Left ventricle myocardium inferior (tissue), 1 donor: ENCODE results near the gene IL9R. TPM values are rescaled to one million over a fixed set of nuclear protein-coding genes. Genes with fewer than 3 reads are reported as not detected.
"Not testable (repeated sequence)": the region's sequence is repeated elsewhere in the genome, so short reads cannot be mapped to it uniquely, and the experiment has no call there.

ENCODE experiments used
- DNase-seq: peaks from one replicate; pipeline ENCODE4 v3.0.0-alpha.2; 2020
- H3K27ac ChIP-seq: fragments of 200-600 bp; replicated peaks from 2 replicates; pipeline ENCODE4 v1.8.0; 2021
- H3K27me3 ChIP-seq: fragments of 200-600 bp; 2 replicates; pipeline ENCODE4 v1.8.0; 2021; ENCODE audit warnings: low read depth
- H3K36me3 ChIP-seq: fragments of 200-600 bp; 2 replicates; pipeline ENCODE4 v1.8.0; 2021
- H3K4me1 ChIP-seq: fragments of 200-600 bp; 2 replicates; pipeline ENCODE4 v1.8.0; 2021
- H3K4me3 ChIP-seq: fragments of 200-600 bp; 2 replicates; pipeline ENCODE4 v1.8.0; 2021; ENCODE audit warnings: mild to moderate bottlenecking, moderate library complexity
- H3K9me3 ChIP-seq: fragments of 200-600 bp; replicated peaks from 2 replicates; pipeline ENCODE4 v1.8.0; 2021
- CTCF ChIP-seq: fragments of 200-600 bp; IDR thresholded peaks from 2 replicates; pipeline ENCODE4 v1.8.0; 2021; ENCODE audit warnings: antibody characterized with exemption, mild to moderate bottlenecking, borderline replicate concordance
- intact Hi-C: fragments of 100-400 bp; cut with micrococcal nuclease; formaldehyde crosslinking; loops from one replicate; pipeline ENCODE4 v1.11.0; 2022
- total RNA-seq: library from RNA; stranded (reverse); fragmentation: NEBNext Ultra II Directional; extraction: Animal tissue kit (Norgen Biotek cat#: 25700); gene quantifications from one replicate; pipeline ENCODE4 v1.2.1, GENCODE V29; 2021
- donor health status: DM: no; HTN: yes; CAD: no; lungs with severe emphysema.

IL9R gene
- total RNA-seq, 1 donor from 2014 or later = not detected

DNA sequence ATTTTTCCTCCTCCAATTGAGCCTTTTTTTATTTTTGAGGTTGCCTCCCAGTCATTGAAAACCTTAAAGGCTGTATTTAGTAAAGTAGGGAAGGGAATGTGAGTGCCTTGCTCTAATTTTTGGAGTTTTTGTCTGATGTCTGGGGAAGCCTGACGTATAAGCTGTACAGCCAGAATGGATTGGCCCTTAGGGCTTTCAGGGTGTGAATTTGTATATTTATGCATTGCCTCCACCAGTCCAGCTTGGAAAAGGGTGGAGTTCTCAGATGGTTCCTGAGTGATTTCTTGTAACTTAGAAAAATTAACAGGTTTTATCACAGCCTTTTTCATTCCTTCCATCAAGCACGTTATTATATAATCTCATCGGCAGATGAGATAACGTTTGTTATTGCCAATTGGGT is 8.6 kb upstream of the IL9R start:
- TF ChIP-seq CTCF = no peak
- Histone ChIP-seq H3K9me3 (peaks cover 5% of the 10 kb centered on the region), H3K36me3 (no peaks in the 10 kb centered on the region), H3K4me3 (no peak overlapping the region), H3K4me1 (no peaks in the 10 kb centered on the region), H3K27me3 (peaks cover 22% of the 10 kb centered on the region), H3K27ac (no peak overlapping the region)
- no peak for DNase-seq
- intact Hi-C loops = no loop called here

DNA sequence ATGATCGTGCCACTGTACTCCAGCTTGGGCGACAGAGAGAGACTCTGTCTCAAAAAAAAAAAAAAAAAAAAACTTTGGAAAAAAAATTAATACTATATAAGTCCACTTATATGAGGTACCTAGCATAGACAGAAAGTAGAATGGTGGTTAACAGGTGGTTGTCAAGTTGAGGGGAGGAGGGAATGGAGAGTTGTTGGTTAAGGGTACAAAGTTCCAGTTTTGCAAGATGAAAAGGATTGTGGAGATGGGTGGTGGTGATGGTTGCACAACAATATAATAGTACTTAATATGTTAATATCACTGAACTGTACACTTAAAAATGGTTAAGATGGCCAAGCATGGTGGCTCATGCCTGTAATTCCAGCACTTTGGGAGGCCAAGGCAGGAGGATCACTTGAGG is 4.1 kb upstream of the IL9R start:
- intact Hi-C loops = no loop called here
- Histone ChIP-seq H3K27me3 (peaks cover 16% of the 10 kb centered on the region), H3K4me1 (no peaks in the 10 kb centered on the region), H3K9me3 (no peaks in the 10 kb centered on the region), H3K4me3 (no peak overlapping the region), H3K27ac (no peak overlapping the region), H3K36me3 (no peaks in the 10 kb centered on the region)
- no peak for TF ChIP-seq CTCF
- DNase-seq = no peak

- intact Hi-C loops = no loop called here
- H3K4me3 ChIP-seq = no peak overlapping the region
- no peaks in the 10 kb centered on the region for H3K4me1 ChIP-seq
Measured at GRCh38 chrX:155995321-155995875, 2.1 kb upstream of the IL9R start.

GRCh38 chrX:155998116-155998515 is 620 bp downstream of the IL9R start:
- Histone ChIP-seq H3K4me1 (no peaks in the 10 kb centered on the region), H3K27ac (no peak overlapping the region), H3K36me3 (no peaks in the 10 kb centered on the region), H3K27me3 (peaks cover 2% of the 10 kb centered on the region), H3K9me3 (no peaks in the 10 kb centered on the region), H3K4me3 (no peak overlapping the region)
- intact Hi-C loops = no loop called here
- DNase-seq = no peak
- TF ChIP-seq CTCF = no peak

More at GRCh38 chrX:155995321-155995875, 2.1 kb upstream of the IL9R start:
- Histone ChIP-seq H3K9me3 (no peaks in the 10 kb centered on the region), H3K36me3 (no peaks in the 10 kb centered on the region), H3K27me3 (peaks cover 14% of the 10 kb centered on the region), H3K27ac (no peak overlapping the region)
- DNase-seq = no peak
- TF ChIP-seq CTCF = no peak

- no peak for DNase-seq
- no peak for TF ChIP-seq CTCF
- Histone ChIP-seq H3K36me3 (no peaks in the 10 kb centered on the region), H3K4me3 (no peak overlapping the region), H3K9me3 (no peaks in the 10 kb centered on the region), H3K4me1 (no peaks in the 10 kb centered on the region), H3K27ac (no peak overlapping the region), H3K27me3 (no peaks in the 10 kb centered on the region)
- intact Hi-C loops = no loop called here
Measured at GRCh38 chrX:155998761-155999510, 1.4 kb downstream of the IL9R start.

DNA sequence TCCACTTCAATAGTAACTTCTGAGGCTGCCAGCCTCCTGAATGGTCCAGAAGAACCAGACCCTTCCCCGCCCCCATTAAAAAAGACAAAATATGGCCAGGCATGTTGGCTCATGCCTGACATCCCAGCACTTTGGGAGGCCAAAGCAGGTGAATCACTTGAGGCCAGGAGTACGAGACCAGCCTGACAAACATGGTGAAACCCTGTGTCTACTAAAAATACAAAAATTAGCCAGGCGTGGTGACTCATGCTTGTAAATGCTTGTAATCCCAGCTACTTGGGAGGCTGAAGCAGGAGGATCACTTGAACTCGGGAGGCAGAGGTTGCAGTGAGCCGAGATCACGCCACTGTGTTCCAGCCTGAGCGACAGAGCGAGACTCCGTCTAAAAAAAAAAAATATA is 2.3 kb downstream of the IL9R start:
- H3K27me3 ChIP-seq, H3K36me3 ChIP-seq, intact Hi-C loops, H3K9me3 ChIP-seq, DNase-seq, H3K27ac ChIP-seq, H3K4me1 ChIP-seq, H3K4me3 ChIP-seq: not testable (repeated sequence)
